Activated CD8-positive, alpha-beta T cell treated with anti-CD3 and anti-CD28 coated beads for 36 hours (primary cell): ENCODE results near the gene BEX1. TPM values are rescaled to one million over a fixed set of nuclear protein-coding genes. Genes with fewer than 3 reads are reported as not detected.

Experiments used
- ATAC-seq: fragments of 200-7000 bp; cut with Tn5 transposase; one replicate; pipeline ENCODE4 v1.10.0; 2021; ENCODE audit warnings: mild to moderate bottlenecking, moderate library complexity
- CTCF ChIA-PET: fragments of 350-600 bp; sonication (Branson Sonifier 250); formaldehyde crosslinking; loops from one replicate; lab custom pipeline; 2021; ENCODE audit warnings: antibody characterized with exemption; lab: Charles Lee
- POLR2A ChIA-PET: fragments of 350-600 bp; sonication (Branson Sonifier 250); formaldehyde crosslinking; loops from one replicate; lab custom pipeline; 2021; ENCODE audit warnings: antibody characterized with exemption; lab: Charles Lee
- DNase-seq: peaks from one replicate; pipeline ENCODE4 v3.0.0-alpha.2; 2020
- H3K27ac Mint-ChIP-seq: one replicate; pipeline ENCODE4 v1.8.0; 2021; ENCODE audit warnings: mild to moderate bottlenecking, mixed read lengths
- H3K27me3 Mint-ChIP-seq: one replicate; pipeline ENCODE4 v1.8.0; 2021; ENCODE audit warnings: mixed read lengths
- H3K36me3 Mint-ChIP-seq: one replicate; pipeline ENCODE4 v1.8.0; 2021; ENCODE audit warnings: low read depth, mixed read lengths
- H3K4me1 Mint-ChIP-seq: one replicate; pipeline ENCODE4 v1.8.0; 2021; ENCODE audit warnings: low read depth, mixed read lengths
- H3K4me3 Mint-ChIP-seq: one replicate; pipeline ENCODE4 v1.8.0; 2021; ENCODE audit warnings: mild to moderate bottlenecking, moderate library complexity, mixed read lengths
- H3K9me3 Mint-ChIP-seq: one replicate; pipeline ENCODE4 v1.8.0; 2021; ENCODE audit warnings: mixed read lengths
- CTCF ChIP-seq: fragments of 200-600 bp; IDR thresholded peaks from one replicate; pipeline ENCODE4 v1.8.0; 2022; ENCODE audit warnings: antibody characterized with exemption, mild to moderate bottlenecking
- intact Hi-C: fragments of 100-400 bp; cut with micrococcal nuclease; formaldehyde crosslinking; loops from one replicate; pipeline ENCODE4 v1.10.0; 2022
- total RNA-seq, 2 experiments: library from RNA; stranded (reverse); gene quantifications; one replicate each; pipeline ENCODE4 v1.2.3, GENCODE V29; 2021

Gene BEX1
- total RNA-seq, 2 experiments from 2014 or later, result 0.38 to 0.56 TPM

DNA sequence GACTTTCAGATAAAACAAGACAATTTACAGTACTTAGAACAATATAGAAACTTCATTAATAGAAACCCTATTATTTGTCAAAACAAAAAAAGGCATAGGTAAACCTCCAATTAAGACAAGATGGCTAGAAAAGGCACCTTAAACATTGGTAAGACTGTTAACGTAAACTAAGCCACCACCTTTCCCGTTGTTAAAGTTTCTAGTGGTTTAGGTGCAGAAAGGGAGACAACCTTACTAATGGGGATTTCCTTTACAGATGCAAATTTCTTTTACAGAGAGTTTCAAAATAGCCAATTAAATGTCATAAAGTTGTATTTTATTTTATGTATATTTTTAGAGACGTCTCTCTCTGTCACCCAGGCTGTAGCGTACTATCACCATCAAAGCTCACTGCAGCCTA is 36.5 kb upstream of the BEX1 start:
- Mint-ChIP-seq H3K27ac (no peak overlapping the region), H3K27me3 (no peaks in the 10 kb centered on the region), H3K4me3 (no peak overlapping the region), H3K36me3 (no peaks in the 10 kb centered on the region), H3K4me1 (no peaks in the 10 kb centered on the region), H3K9me3 (no peaks in the 10 kb centered on the region)
- ATAC-seq (no peak), DNase-seq (no peak)
- ChIA-PET CTCF (no interaction called here), POLR2A (interaction anchor here (0.7 kb wide), 1 partner anchor 19 kb away, joined by 3 read pairs; no protein-coding TSS in a partner anchor)
- intact Hi-C loops, result no loop called here
- TF ChIP-seq CTCF, result no peak

DNA sequence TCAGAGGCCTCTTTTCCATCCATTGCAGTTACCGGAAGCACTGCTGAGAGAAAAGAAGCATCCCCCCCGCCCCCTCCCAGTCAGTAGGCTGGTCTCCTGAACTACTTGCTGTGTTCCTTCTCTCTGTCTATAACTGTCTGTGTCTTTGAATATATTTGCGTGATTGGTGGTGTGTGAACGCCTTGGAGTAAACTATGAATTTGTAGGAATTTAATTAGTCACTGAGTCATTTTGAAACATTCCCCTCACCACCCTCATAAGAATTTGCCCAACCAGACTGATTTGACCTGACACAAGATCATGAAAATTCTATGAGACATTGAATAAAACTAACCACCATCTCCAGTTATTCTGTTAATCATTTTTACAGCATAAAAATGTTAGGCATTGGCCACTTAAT is 35.7 kb upstream of the BEX1 start:
- CTCF ChIA-PET, result no interaction called here
- TF ChIP-seq CTCF, result no peak
- H3K4me3 Mint-ChIP-seq, result no peak overlapping the region
- H3K36me3 Mint-ChIP-seq, result no peaks in the 10 kb centered on the region
- DNase-seq (no peak), ATAC-seq (no peak)
- no peak overlapping the region for H3K27ac Mint-ChIP-seq
- POLR2A ChIA-PET, result no interaction called here
- H3K9me3 Mint-ChIP-seq, result no peaks in the 10 kb centered on the region
- intact Hi-C loops, result no loop called here
- H3K4me1 Mint-ChIP-seq, result no peaks in the 10 kb centered on the region
- H3K27me3 Mint-ChIP-seq, result no peaks in the 10 kb centered on the region

DNA sequence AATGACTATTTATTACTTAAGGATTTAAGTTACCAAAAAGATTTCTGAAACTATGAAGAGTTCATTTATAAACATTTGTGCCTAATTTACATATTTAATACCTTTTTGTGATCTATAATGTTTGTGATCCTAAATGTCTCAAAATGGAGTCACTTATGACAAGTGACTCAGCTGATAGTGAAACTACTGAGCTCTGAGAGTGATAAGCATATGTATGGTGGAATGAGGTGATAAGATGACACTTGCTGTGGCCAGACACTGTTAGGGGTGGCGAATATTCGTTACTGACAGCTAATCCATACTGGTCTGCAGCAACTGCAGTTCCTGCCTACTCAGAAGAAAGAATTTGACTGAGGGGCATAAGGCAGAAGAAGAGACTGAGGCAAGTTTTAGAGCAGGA is 34.5 kb upstream of the BEX1 start:
- ChIA-PET POLR2A (no interaction called here), CTCF (no interaction called here)
- intact Hi-C loops, result no loop called here
- Mint-ChIP-seq H3K4me3 (no peak overlapping the region), H3K27me3 (no peaks in the 10 kb centered on the region), H3K4me1 (no peaks in the 10 kb centered on the region), H3K36me3 (no peaks in the 10 kb centered on the region), H3K9me3 (no peaks in the 10 kb centered on the region), H3K27ac (no peak overlapping the region)
- ATAC-seq (no peak), DNase-seq (no peak)
- no peak for TF ChIP-seq CTCF

- no peak within 1 kb of the TSS for H3K27ac Mint-ChIP-seq
- ATAC-seq (no peak), DNase-seq (no peak)
- H3K36me3 Mint-ChIP-seq, result no peaks in the 10 kb centered on the region
- no peaks in the 10 kb centered on the region for H3K27me3 Mint-ChIP-seq
- CTCF ChIA-PET, result no interaction called here
- no peaks in the 10 kb centered on the region for H3K9me3 Mint-ChIP-seq
- H3K4me3 Mint-ChIP-seq, result no peak within 1 kb of the TSS
- H3K4me1 Mint-ChIP-seq, result no peaks in the 10 kb centered on the region
- POLR2A ChIA-PET, result no interaction called here
- intact Hi-C loops, result no loop called here
- TF ChIP-seq CTCF, result no peak
Measured at GRCh38 chrX:103092942-103093341, 29.0 kb upstream of the BEX1 start, which contains the start of gene NXF3. Gene NXF3, minus strand, starts transcription at chrX:103093143. Its CDS starts 120 bp downstream, at chrX:103093023.

- H3K4me3 Mint-ChIP-seq, result no peak overlapping the region
- no peaks in the 10 kb centered on the region for H3K36me3 Mint-ChIP-seq
- DNase-seq (no peak), ATAC-seq (no peak)
- POLR2A ChIA-PET, result no interaction called here
- TF ChIP-seq CTCF, result no peak
- no peaks in the 10 kb centered on the region for H3K9me3 Mint-ChIP-seq
- H3K27me3 Mint-ChIP-seq, result peaks cover 1% of the 10 kb centered on the region
- CTCF ChIA-PET, result no interaction called here
- intact Hi-C loops, result no loop called here
- no peaks in the 10 kb centered on the region for H3K4me1 Mint-ChIP-seq
- H3K27ac Mint-ChIP-seq, result no peak overlapping the region
Measured at GRCh38 chrX:103081051-103081450, 17.1 kb upstream of the BEX1 start.
